SK-N-SH (cell line): ENCODE measurements around the gene OVOL1. TPM values are rescaled to one million over a fixed set of nuclear protein-coding genes. Genes with fewer than 3 reads are reported as not detected.

Experiments used
- CTCF ChIA-PET: fragments of 300-600, 350-600 bp; formaldehyde crosslinking; extraction: SDS; loops from one replicate; lab custom pipeline; 2021; lab: Yijun Ruan, JAX
- POLR2A ChIA-PET: fragments of 350-600 bp; sonication (Branson Sonifier 250); formaldehyde crosslinking; extraction: SDS; loops from one replicate; lab custom pipeline; 2020; ENCODE audit warnings: antibody characterized with exemption, inconsistent platforms; lab: Yijun Ruan, JAX
- DNase-seq: peaks from one replicate; pipeline ENCODE4 v3.0.0; 2012
- H2AFZ ChIP-seq: fragments of 200-600 bp; sonication (generic); 2 replicates; pipeline ENCODE4 v1.8.1; 2016; ENCODE audit warnings: antibody characterized with exemption, mild to moderate bottlenecking, low read depth
- H3F3A ChIP-seq: fragments of 200-600 bp; sonication (generic); replicated peaks from 2 replicates; pipeline ENCODE3; 2016; ENCODE audit warnings: antibody characterized with exemption, mild to moderate bottlenecking; ENCODE audit not compliant: insufficient read depth
- H3K27ac ChIP-seq, 2 experiments: fragments of 200-500 bp in 1 of 2; fragments of 200-600 bp in 1 of 2; sonication (Bioruptor generic) in 1 of 2; sonication (generic), shearing (Covaris generic) in 1 of 2; 2 replicates each; pipeline versions ENCODE4 v1.5.1 to v1.6.1; 2014 to 2016; ENCODE audit warnings: low read depth in 2 of 2, inconsistent platforms in 1 of 2, low read length in 1 of 2, mild to moderate bottlenecking in 1 of 2, mixed read lengths in 1 of 2
- H3K27me3 ChIP-seq: fragments of 200-600 bp; sonication (generic), shearing (Covaris generic); 2 replicates; pipeline ENCODE4 v1.6.1; 2016; ENCODE audit warnings: mixed run types; ENCODE audit not compliant: insufficient read depth
- H3K36me3 ChIP-seq, 2 experiments: fragments of 200-500 bp in 1 of 2; fragments of 200-600 bp in 1 of 2; sonication (Bioruptor generic) in 1 of 2; sonication (generic) in 1 of 2; replicated peaks in 1 of 2; 2 replicates each; pipeline versions ENCODE3 to v1.5.1; 2014 to 2016; ENCODE audit warnings: low read length in 1 of 2, mild to moderate bottlenecking in 1 of 2; ENCODE audit not compliant: insufficient read depth in 2 of 2, control insufficient read depth in 1 of 2
- H3K4me1 ChIP-seq, 2 experiments: fragments of 200-500 bp in 1 of 2; fragments of 200-600 bp in 1 of 2; sonication (Bioruptor generic) in 1 of 2; sonication (generic), shearing (Covaris generic) in 1 of 2; 2 replicates each; pipeline versions ENCODE4 v1.5.1 to v1.6.1; 2014 to 2016; ENCODE audit warnings: low read depth in 1 of 2, low read length in 1 of 2, mixed run types in 1 of 2; ENCODE audit not compliant: insufficient read depth in 2 of 2, control insufficient read depth in 1 of 2
- H3K4me2 ChIP-seq: fragments of 200-600 bp; sonication (generic), shearing (Covaris generic); 2 replicates; pipeline ENCODE4 v1.6.1; 2017; ENCODE audit warnings: mixed run types
- H3K4me3 ChIP-seq, 2 experiments: fragments of 200-500 bp in 1 of 2; fragments of 200-600 bp in 1 of 2; sonication (Bioruptor generic) in 1 of 2; sonication (generic), shearing (Covaris generic) in 1 of 2; 2 replicates each; pipeline versions ENCODE4 v1.5.1 to v1.8.1; 2014 to 2016; ENCODE audit warnings: low read depth in 2 of 2, inconsistent platforms in 1 of 2, low read length in 1 of 2, mild to moderate bottlenecking in 1 of 2, mixed read lengths in 1 of 2, moderate library complexity in 1 of 2
- H3K79me2 ChIP-seq: fragments of 200-600 bp; sonication (generic); 2 replicates; pipeline ENCODE4 v1.8.1; 2017; ENCODE audit warnings: mild to moderate bottlenecking; ENCODE audit not compliant: insufficient read depth
- H3K9ac ChIP-seq: fragments of 200-600 bp; sonication (generic); 2 replicates; pipeline ENCODE4 v1.6.1; 2017; ENCODE audit warnings: mixed run types
- H3K9me2 ChIP-seq: fragments of 200-600 bp; sonication (generic); 2 replicates; pipeline ENCODE4 v1.6.1; 2017; ENCODE audit warnings: mixed run types
- H3K9me3 ChIP-seq: fragments of 200-600 bp; sonication (generic); 2 replicates; pipeline ENCODE4 v1.6.1; 2017; ENCODE audit warnings: mixed run types, mild to moderate bottlenecking, moderate library complexity
- H4K20me1 ChIP-seq: fragments of 200-600 bp; sonication (generic); 2 replicates; pipeline ENCODE4 v1.6.1; 2017; ENCODE audit warnings: mild to moderate bottlenecking, mixed run types; ENCODE audit not compliant: insufficient read depth
- CHD2 ChIP-seq: fragments of 150-350 bp; IDR thresholded peaks from 2 replicates; pipeline ENCODE4 v1.6.1; 2018; ENCODE audit warnings: low read length; ENCODE audit not compliant: partially characterized antibody
- FOSL2 ChIP-seq: IDR thresholded peaks from 2 replicates; pipeline ENCODE4 v1.4.0; 2012; ENCODE audit warnings: low read depth, mild to moderate bottlenecking, moderate library complexity, borderline replicate concordance
- FOXJ3 ChIP-seq: sonication (generic); formaldehyde crosslinking; IDR thresholded peaks from 2 replicates; pipeline ENCODE4 v1.5.1; 2020; ENCODE audit warnings: mild to moderate bottlenecking, missing genetic modification reagents
- JUND ChIP-seq: IDR thresholded peaks from 2 replicates; pipeline ENCODE4 v1.4.0; 2012
- NFIC ChIP-seq: IDR thresholded peaks from 2 replicates; pipeline ENCODE4 v1.4.0; 2012; ENCODE audit warnings: borderline replicate concordance
- POLR2AphosphoS5 ChIP-seq: IDR thresholded peaks from 2 replicates; pipeline ENCODE4 v1.6.1; 2012; ENCODE audit warnings: low read depth, low read length
- RAD21 ChIP-seq: IDR thresholded peaks from 2 replicates; pipeline ENCODE4 v1.6.1; 2012; ENCODE audit warnings: mild to moderate bottlenecking, low read length
- SIN3A ChIP-seq: IDR thresholded peaks from 2 replicates; pipeline ENCODE4 v1.6.1; 2012; ENCODE audit warnings: low read depth, mild to moderate bottlenecking, low read length, moderate library complexity, borderline replicate concordance
- TAF1 ChIP-seq: IDR thresholded peaks from 2 replicates; pipeline ENCODE4 v1.6.1; 2012; ENCODE audit warnings: low read depth, mild to moderate bottlenecking, low read length, moderate library complexity, borderline replicate concordance
- WGBS: methylation state at CpG from one replicate; pipeline ENCODE4 v1.1.6; 2017; ENCODE audit warnings: low lambda C conversion rate; 5-methylcytosine and 5-hydroxymethylcytosine counted together
- polyA plus RNA-seq, 3 experiments: library from polyadenylated mRNA; depleted of rRNA; stranded (reverse); fragments of >200 nt; gene quantifications; 2 replicates each; pipeline ENCODE4 v1.2.3, GENCODE V29; 2012
- TF ChIP-seq, protein P1 (sequence below): IDR thresholded peaks from 2 replicates; pipeline ENCODE4 v1.4.0; 2012; ENCODE audit warnings: low read depth
- TF ChIP-seq, protein P2 (sequence below): IDR thresholded peaks from 2 replicates; pipeline ENCODE4 v1.4.0; 2012; ENCODE audit warnings: low read depth, borderline replicate concordance
- TF ChIP-seq, protein P3 (sequence below): fragments of 200-600 bp; sonication (generic); IDR thresholded peaks from 2 replicates; pipeline ENCODE4 v1.6.1; 2017; ENCODE audit warnings: antibody characterized with exemption, mild to moderate bottlenecking, moderate library complexity
- TF ChIP-seq, protein P4 (sequence below): fragments of 150-350 bp; IDR thresholded peaks from 2 replicates; pipeline ENCODE4 v1.6.1; 2017; ENCODE audit warnings: antibody characterized with exemption, low read length, low read depth, borderline replicate concordance

OVOL1 gene
- polyA plus RNA-seq, 1 of the 3 experiments (the other 2 are of a cell fraction), result not detected

DNA sequence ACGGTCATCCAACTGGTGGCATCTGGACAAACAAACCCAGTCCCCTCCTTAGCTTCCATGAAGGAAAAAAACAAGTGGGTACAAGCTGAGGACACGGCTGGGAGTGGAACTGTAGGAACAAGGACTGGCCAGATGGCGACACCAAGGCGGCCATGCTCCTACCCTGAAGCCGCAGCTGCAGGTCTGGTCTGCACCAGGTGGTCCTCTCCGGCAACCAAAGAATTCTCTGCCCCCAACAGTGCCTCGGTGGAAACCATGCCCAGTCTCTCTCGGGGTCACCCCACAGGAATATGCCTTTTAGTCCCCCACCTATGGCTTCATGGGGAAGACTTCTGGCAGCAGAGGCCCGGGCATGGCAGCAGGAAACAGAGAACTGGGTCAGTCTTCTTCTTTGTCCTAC lies 22.6 kb downstream of the OVOL1 start (continued):
- no peak for TF ChIP-seq TAF1
- no peak for TF ChIP-seq FOXJ3 (CRISPR knock-in tag)
- no peak for TF ChIP-seq CHD2
- TF ChIP-seq RAD21, result no peak
- TF ChIP-seq, all 33 proteins: peak for 0

DNA sequence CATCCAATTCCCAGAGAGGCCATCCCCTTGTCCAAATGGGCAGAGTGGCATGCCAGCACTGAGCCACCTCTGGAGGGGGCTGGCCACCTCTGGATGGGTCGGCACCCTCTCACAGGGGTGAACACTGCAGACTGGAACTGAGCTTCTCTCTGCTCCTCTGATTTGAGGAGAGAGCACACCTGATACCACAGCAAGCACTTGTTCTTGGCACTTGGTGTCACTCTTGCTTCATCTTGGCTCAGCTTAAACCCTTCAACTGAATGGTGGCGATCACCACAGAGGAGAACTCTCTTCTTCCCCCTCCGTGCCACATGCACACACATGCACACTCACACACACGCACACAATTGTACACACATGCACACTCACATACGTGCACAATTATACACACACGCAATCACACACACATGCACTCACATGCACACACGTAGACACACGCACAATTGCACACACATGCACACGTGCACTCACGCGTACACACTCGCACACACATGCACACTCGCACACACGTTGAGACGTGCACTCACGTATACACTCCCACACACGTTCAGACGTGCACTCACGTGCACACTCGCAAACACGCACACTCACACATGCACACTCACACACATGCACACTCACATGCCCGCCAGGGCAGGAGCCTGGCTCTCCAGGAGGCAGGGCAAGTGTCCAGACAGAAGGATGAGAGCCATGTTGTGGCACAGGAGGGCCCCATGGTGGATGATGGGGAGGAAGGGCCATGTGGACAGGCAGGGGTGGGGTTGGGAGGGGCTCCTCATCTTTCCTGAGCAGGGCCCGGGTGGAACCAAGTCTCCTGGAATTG lies 23.4 kb downstream of the OVOL1 start:
- no peak for TF ChIP-seq SIN3A
- no peak for TF ChIP-seq NFIC
- TF ChIP-seq, protein P1, sequence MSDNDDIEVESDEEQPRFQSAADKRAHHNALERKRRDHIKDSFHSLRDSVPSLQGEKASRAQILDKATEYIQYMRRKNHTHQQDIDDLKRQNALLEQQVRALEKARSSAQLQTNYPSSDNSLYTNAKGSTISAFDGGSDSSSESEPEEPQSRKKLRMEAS, result no peak
- TF ChIP-seq, protein P2, sequence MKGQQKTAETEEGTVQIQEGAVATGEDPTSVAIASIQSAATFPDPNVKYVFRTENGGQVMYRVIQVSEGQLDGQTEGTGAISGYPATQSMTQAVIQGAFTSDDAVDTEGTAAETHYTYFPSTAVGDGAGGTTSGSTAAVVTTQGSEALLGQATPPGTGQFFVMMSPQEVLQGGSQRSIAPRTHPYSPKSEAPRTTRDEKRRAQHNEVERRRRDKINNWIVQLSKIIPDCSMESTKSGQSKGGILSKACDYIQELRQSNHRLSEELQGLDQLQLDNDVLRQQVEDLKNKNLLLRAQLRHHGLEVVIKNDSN, result no peak
- TF ChIP-seq, protein P3, sequence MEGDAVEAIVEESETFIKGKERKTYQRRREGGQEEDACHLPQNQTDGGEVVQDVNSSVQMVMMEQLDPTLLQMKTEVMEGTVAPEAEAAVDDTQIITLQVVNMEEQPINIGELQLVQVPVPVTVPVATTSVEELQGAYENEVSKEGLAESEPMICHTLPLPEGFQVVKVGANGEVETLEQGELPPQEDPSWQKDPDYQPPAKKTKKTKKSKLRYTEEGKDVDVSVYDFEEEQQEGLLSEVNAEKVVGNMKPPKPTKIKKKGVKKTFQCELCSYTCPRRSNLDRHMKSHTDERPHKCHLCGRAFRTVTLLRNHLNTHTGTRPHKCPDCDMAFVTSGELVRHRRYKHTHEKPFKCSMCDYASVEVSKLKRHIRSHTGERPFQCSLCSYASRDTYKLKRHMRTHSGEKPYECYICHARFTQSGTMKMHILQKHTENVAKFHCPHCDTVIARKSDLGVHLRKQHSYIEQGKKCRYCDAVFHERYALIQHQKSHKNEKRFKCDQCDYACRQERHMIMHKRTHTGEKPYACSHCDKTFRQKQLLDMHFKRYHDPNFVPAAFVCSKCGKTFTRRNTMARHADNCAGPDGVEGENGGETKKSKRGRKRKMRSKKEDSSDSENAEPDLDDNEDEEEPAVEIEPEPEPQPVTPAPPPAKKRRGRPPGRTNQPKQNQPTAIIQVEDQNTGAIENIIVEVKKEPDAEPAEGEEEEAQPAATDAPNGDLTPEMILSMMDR, result no peak
- TF ChIP-seq, protein P4, sequence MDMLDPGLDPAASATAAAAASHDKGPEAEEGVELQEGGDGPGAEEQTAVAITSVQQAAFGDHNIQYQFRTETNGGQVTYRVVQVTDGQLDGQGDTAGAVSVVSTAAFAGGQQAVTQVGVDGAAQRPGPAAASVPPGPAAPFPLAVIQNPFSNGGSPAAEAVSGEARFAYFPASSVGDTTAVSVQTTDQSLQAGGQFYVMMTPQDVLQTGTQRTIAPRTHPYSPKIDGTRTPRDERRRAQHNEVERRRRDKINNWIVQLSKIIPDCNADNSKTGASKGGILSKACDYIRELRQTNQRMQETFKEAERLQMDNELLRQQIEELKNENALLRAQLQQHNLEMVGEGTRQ, result no peak
- TF ChIP-seq RAD21, result no peak
- no peak for TF ChIP-seq FOSL2
- no peak for TF ChIP-seq JUND
- TF ChIP-seq POLR2AphosphoS5, result no peak
- Histone ChIP-seq H3K27me3 (peaks cover 29% of the 10 kb centered on the region; the same call in 1 of the 2 replicates), H3K9me2 (no peaks in the 10 kb centered on the region), H2AFZ (no peak overlapping the region), H3K36me3 (no peaks in the 10 kb centered on the region), H4K20me1 (no peaks in the 10 kb centered on the region), H3K4me1 (no peaks in the 10 kb centered on the region), H3K4me2 (no peak overlapping the region), H3K9ac (no peak overlapping the region), H3K79me2 (no peaks in the 10 kb centered on the region), H3K9me3 (no peaks in the 10 kb centered on the region), H3F3A (no peaks in the 10 kb centered on the region), H3K27ac (no peak overlapping the region), H3K4me3 (no peak overlapping the region)
- CTCF ChIA-PET, result interaction anchor here (0.6 to 4.2 kb wide), 7 partner anchors 8 to 191 kb away, joined by 3 to 21 read pairs (median 5); partner anchors contain the start of gene KAT5
- POLR2A ChIA-PET, result no interaction called here
- DNase-seq, result no peak
- 51% methylated on average over 23 of the region's 23 CpGs for WGBS
